GM12892 (cell line): Measurements from ENCODE around the gene DNAJC13.

Experiments used
- POLR2AphosphoS5 ChIP-seq: IDR thresholded peaks from 2 replicates; pipeline ENCODE4 v1.6.1; 2011; ENCODE audit warnings: low read depth, low read length, control low read depth
- TAF1 ChIP-seq: IDR thresholded peaks from 2 replicates; pipeline ENCODE4 v1.6.1; 2011; ENCODE audit warnings: low read depth, mild to moderate bottlenecking, control low read depth, low read length, borderline replicate concordance

GRCh38 chr3:132368515-132368914 lies 48.8 kb upstream of the DNAJC13 start:
- TF ChIP-seq TAF1 (no peak), POLR2AphosphoS5 (no peak)
